Measurements from ENCODE around the gene WDFY2.

The WDFY2 gene

GRCh38 chr13:51815848-51816247 lies 231.6 kb downstream of the WDFY2 start:
- FAIRE-seq (no peak), DNase-seq (ENCODE audit: low spot score) (no peak)

GRCh38 chr13:51816604-51817249 lies 232.5 kb downstream of the WDFY2 start:
- DNase-seq (ENCODE audit: low spot score): no peak
- no peak for FAIRE-seq
